SH-SY5Y (cell line): ENCODE results near the gene STK11.

Experiments
- GATA2 ChIP-seq: IDR thresholded peaks from 2 replicates; pipeline ENCODE4 v1.6.1; 2011; ENCODE audit warnings: mild to moderate bottlenecking, low read depth, low read length
- GATA3 ChIP-seq: IDR thresholded peaks from 2 replicates; pipeline ENCODE4 v1.6.1; 2011; ENCODE audit warnings: low read depth, mild to moderate bottlenecking, low read length, moderate library complexity

- no peak for TF ChIP-seq GATA3
- no peak for TF ChIP-seq GATA2
These were observed 19.3 kb downstream of the STK11 start for GRCh38 chr19:1224847-1225246.
